ENCODE results near the gene IQSEC3.
"Not testable (repeated sequence)": the region's sequence is repeated elsewhere in the genome, so short reads cannot be mapped to it uniquely, and the experiment has no call there.

IQSEC3 gene

DNA sequence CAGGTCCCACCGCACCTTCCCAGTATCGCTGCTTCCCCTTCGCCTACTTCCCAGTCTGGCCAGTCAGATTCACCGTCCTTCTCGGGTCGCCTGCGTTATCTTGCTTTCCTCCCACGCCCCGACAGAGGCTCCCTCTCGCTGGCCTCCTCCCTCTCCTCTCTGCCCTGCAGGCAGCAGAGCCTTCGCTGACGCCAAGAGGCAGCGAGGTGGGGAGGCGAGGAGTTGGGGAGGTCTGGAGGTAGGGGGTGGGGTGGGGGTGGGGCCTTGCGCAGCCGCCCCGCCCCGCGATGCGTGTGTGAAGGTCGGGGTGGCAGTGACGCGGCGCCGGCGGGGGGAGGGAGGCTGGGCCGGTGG lies at the start of gene IQSEC3:
TSS of gene IQSEC3 (plus strand) at position 340 of the 354 bp plus-strand sequence. CDS start 116 bp downstream, outside the sequence.
- not testable (repeated sequence) for DNase-seq (ENCODE audit: low read depth)

DNA sequence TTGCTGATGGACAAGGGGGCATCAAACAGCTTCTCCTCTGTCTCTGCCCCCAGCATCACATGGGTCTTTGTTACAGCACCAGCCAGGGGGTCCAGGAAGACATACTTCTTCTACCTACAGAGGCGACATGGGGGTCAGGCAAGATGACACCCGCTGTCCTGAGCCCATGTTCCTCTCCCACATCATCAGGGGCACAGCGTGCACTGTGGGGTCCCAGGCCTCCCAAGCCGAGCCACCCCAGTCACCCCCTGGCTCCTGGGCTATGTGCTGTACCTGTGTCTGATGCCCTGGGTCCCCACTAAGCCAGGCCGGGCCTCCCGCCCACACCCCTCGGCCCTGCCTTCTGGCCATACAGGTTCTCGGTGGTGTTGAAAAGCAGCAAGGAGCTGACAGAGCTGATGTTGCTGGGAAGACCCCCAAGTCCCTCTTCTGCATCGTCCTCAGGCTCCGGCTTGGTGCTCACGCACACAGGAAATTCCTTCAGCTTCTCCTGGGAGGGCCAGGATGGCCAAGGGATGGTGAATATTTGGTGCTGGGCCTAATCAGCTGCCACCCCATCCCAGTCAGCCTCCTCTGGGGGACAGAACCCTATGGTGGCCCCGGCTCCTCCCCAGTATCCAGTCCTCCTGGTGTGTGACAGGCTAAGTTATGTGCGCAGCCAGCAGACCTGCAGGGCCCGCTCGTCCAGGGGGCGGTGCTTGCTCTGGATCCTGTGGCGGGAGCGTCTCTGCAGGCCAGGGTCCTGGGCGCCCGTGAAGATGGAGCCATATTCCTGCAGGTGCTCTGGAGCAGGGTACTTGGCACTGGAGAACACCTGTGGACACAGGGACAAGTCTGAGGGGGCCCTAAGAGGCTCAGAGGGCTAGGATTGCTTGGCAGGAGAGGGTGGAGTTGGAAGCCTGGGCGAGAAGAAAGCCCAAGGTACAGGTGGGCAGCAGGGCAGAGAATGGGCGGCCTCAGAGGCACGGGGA lies 48.9 kb upstream of the IQSEC3 start:
- DNase-seq (ENCODE audit: low read depth), result not testable (repeated sequence)

DNA sequence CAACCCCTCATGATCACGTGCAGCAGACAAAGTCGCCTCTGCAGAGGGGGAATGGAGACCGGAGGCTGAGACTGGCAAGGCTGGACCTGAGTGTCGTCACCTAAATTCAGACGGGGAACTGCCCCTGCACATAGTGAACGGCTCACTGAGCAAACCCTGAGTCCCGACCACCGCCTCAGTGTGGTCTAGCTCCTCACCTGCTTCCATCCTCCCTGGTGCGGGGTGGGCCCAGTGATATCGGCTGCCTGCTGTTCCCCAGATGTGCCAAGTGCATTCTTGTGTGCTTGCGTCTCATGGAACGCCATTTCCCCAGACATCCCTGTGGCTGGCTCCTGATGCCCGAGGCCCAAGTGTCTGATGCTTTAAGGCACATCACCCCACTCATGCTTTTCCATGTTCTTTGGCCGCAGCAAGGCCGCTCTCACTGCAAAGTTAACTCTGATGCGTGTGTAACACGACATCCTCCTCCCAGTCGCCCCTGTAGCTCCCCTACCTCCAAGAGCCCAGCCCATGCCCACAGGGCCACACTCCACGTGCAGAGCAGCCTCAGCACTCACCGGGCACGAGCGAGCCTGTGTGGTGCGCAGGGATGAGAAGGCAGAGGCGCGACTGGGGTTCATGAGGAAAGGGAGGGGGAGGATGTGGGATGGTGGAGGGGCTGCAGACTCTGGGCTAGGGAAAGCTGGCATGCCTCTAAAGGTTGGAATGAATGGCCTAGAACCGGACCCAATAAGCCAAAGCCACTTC lies 47.6 kb upstream of the IQSEC3 start:
- not testable (repeated sequence) for DNase-seq (ENCODE audit: low read depth)

DNA sequence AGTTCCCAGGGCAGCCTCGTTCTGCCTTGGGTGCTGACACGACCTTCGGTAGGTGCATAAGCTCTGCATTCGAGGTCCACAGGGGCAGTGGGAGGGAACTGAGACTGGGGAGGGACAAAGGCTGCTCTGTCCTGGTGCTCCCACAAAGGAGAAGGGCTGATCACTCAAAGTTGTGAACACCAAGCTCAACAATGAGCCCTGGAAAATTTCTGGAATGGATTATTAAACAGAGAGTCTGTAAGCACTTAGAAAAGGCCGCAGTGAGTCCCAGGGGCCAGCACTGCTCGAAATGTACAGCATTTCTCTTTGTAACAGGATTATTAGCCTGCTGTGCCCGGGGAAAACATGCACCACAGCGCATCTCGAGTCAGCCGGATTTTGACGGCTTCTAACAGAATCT lies 46.7 kb upstream of the IQSEC3 start:
- DNase-seq (ENCODE audit: low read depth), result not testable (repeated sequence)

DNA sequence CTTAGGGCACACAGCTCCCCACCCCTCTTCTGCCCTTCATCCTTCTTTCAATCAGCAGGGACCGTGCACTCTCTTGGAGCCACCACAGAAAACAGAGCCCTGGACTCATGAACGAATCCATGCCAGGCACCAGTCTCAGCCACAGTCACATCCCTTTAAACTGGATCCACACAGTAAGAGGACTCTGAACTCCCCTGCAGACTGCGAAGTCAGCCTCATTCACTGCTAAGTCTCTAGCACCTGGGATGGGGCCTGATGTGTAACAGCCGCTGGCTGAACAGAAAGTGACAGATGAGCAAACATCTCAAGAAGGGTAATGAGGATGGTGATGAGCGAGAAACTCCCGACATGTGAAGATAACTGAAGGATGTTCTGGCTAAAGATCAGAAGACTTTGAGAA lies 45.8 kb upstream of the IQSEC3 start:
- no peak for DNase-seq (ENCODE audit: low read depth)

DNA sequence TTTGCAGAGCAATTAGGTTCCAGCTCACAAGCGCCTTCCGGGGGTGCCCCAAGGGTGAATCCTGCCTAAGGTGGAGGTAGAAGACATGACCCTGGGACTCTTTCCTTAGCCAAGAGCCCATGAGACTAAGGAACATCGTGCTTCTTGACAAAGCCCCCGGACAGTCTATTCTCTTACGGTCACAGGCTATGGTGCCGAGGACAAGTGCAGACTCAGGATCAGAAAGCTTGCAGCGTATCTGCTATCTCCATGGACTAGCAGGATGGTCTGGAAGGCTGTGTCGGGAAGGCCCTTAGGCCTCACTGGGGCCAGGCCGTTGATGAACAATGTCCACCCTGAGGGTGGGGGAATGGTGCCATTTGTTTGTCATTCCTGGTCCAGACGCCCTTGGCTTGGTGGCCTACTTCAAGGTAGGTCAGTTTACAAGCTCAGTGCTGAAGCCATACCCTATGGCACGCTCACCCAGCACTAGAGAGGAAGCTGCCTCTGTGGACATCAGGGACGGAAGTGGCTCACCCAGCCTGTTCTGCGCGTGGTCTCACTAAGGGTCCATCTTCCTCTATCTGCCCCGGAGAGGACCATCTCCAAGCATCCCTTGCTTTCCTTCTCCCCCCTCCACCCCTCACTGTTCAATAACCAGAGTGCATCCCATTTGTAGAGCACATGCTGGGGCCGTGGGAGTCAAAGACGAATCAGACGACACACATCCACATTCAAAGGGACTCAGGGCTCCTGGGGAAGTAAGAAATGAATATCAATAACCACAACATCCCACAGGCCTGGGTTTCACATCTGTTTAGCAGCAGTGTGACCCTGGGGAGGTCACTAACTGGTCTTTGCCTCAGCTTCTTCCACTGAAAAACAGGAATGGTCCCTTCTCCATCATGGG lies 45.0 kb upstream of the IQSEC3 start:
- no peak for DNase-seq (ENCODE audit: low read depth)

DNA sequence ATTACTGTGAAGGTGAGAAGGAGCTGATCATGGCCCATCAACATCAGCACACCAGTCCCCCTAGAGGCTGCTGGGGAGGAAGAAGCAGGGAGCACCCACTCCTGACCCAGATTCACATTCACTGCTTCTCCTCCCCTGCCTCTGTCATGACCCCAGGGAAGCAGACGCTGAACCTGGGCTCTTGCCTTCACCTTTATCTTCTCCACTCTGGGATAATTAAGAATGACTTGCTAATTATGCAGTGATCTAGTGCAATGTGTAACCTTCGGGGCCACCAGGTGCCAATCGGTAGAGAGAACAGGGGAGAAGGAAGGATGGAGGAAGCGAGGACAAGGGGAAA lies 44.4 kb upstream of the IQSEC3 start:
- DNase-seq (ENCODE audit: low read depth), result no peak

DNA sequence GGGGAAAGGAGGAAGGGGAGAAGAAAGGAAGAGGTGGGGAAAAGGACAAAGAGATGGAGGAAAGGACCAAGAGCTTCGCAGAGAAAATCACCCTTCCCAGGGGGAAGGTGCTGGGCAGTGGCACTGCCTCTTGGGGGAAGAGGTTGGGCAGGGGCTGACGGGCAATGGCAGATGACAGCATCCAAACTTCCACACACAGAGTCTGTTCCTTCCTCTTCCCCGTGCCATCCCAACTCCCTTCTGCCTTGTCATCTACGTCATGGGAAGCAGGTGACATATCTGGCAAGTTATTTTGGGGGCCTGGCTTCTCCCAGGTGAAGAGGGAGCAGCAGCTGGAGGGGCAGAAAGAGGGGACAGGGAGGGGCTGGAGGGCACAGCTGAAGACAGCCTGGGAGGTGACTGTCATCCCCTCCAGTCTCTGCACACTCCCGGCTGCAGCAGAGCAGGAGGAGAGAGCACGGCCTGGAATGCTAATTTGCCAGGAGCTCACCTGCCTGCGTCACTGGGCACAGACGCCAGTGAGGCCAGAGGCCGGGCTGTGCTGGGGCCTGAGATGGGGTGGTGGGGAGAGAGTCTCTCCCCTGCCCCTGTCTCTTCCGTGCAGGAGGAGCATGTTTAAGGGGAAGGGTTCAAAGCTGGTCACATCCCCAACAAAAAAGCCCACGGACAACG lies 43.9 kb upstream of the IQSEC3 start:
- no peak for DNase-seq (ENCODE audit: low read depth)

DNA sequence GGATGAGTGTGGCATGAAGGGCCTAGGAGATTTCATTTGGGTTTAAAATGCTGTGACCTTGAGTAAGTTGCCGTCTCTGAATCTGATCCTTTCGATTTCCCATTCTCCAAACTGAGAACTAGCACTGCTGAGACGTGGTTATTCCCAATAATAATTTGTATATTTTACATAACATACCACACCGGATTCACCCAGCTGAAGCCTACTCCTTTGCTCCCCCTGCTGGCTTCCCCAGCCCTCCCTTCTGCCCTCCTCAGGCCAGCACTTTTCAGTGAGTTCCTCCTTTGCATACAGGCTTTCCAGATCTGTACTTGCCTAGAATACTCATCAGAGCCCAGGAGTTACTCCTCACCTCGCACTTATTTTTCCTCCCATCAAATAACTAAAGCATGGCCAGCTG lies 38.7 kb upstream of the IQSEC3 start:
- DNase-seq (ENCODE audit: low read depth), result not testable (repeated sequence)

DNA sequence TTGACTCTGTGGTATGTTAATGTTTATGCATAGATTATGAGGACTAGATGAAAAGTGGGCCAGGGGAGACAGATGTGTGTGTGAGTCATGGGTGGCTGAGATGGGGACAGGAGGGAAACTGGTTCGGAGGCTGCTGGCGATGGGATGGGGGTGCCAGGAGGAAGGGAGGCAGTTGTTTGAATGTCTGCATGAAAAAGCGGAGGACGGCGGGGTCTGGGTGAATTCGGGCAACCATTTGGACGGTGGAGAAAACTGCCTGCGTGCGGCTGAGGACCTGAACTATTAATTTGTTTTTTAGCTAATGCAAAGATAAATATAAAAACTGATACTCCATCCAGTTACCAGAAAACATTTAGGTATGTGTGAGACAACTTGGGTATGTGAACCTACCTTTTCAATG lies 27.8 kb upstream of the IQSEC3 start:
- DNase-seq (ENCODE audit: low read depth), result not testable (repeated sequence)

DNA sequence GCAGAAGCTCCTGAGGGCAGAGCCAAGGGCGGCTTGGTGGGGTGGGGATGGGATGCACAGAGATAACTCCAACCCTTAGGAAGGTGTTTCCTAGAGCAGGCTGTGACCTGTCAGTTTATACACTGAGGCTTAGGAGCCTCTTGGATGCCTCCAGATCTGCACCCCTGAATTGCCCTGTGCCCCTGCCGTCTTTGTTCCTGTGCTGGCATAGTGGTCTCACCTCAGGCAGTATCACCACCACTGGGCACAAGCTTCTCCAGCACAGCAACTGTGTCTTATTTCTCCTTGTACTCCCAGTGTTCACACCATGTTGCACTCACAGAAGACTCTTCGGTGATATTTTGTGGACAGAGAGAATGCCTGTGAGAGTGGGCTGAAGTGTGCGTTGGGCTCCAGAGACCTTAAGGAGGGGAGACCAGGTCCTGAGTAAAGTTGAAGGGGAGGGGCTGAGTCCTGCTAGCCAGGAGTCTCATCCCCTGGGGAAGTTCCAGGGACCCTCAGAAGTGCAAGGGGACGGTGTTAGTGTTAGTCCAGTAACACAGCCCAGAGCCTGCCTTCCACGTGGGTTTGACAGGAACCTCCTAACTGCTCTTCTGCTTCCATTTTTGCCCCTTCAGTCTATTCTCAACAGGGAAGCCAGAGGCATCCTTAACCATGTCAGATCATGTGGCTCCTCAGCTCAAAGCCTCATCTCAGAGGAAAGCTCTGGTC lies 26.9 kb upstream of the IQSEC3 start:
- not testable (repeated sequence) for DNase-seq (ENCODE audit: low read depth)

DNA sequence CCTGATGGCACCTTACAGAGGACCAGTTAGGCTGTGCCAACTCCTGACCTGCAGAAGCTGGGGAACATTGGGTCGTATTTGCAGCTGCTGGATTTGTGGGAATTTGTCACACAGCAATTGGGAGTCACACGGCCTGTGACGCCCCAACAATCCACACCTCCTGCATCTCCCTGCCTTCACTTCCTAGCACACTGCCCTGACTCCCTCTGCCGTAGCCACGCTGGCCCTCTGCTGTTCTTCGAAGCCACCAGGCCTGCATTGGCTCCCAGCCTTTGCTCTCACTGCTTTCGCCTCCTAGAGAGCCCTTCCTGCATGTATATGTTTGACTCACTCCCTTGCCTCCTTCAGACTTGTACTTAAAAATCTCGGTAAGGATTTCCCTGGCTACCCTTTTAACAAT lies 22.2 kb upstream of the IQSEC3 start:
- not testable (repeated sequence) for DNase-seq (ENCODE audit: low read depth)

DNA sequence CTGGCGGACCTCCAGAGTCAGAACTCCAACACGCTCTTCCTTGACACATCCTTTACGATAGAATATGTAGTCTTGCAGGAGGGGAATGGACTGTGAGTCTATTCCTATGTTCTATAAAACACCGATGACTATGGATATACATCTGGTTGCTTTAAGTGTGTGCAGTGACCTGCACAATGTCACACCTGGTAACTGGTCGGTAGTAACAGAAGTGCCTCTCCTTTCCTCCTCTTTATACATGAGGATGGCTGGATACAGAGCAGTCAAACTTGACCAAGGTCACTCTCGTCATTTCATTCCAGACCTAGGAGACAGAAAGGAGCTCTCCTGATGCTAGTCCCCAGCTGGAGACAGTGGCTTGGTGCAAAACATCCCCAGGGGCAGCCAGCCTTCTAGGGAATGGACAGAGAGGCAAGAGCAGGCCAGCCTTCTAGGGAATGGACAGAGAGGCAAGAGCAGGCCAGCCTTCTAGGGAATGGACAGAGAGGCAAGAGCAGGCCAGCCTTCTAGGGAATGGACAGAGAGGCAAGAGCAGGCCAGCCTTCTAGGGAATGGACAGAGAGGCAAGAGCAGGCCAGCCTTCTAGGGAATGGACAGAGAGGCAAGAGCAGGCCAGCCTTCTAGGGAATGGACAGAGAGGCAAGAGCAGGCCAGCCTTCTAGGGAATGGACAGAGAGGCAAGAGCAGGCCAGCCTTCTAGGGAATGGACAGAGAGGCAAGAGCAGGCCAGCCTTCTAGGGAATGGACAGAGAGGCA lies 21.2 kb upstream of the IQSEC3 start:
- DNase-seq (ENCODE audit: low read depth), result not testable (repeated sequence)

DNA sequence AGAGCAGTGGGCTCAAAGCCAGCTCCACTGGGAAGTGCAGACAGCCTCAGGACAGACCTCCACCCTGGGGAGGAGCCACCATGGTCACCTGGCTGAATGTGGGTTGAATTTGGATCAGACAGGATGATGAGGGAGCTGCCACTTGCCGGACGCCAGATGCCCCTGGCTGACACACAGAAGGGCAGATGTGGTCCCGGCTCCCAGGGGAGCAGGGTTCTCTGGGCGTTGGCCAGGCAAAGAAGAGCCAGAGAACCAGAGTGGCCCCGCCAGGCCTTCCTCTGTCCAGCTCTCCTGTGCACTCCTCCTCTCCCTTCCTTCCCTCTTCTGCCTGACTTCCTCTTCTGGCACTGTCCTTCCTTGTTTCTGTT lies 20.6 kb upstream of the IQSEC3 start:
- not testable (repeated sequence) for DNase-seq (ENCODE audit: low read depth)

DNA sequence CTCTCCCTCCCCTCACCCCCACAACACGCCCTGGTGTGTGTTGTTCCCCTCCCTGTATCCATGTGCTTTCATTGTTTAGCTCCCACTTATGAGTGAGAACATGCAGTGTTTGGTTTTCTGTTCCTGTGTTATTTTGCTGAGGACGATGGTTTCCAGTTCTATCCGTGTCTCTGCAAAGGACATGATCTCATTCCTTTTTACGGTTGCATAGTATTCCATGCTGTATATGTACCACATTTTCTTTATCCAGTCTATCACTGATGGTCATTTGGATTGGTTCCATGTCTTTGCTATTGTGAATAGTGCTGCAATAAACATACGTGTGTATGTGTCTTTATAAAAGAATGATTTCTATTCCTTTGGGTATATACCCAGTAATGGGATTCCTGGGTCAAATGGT lies 20.0 kb upstream of the IQSEC3 start:
- DNase-seq (ENCODE audit: low read depth), result not testable (repeated sequence)

DNA sequence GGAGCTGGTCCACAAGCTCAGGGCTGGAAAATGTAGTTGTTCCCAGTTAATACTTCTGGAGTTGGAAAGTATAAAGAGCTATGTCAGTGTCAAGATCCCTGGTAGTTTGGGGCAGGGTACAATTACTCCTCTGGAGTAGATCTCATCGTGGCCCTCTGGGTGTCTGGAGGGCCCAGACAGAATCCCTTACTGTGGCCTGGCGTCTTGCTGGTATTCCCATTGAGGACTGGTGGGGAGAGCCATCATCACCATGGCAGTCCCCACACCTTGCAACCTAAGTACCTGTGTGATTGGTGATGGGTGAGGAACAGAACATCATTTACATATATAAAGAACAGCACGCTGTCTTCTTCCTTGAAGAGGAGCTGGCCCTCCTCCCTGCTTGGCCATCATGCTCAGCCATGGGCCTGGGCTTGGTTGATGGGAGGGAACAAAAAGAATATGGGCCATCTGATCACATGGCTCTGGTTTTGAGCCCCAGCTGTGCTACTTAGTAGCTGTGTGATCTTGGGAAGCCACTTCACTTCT lies 18.8 kb upstream of the IQSEC3 start:
- DNase-seq (ENCODE audit: low read depth), result not testable (repeated sequence)

DNA sequence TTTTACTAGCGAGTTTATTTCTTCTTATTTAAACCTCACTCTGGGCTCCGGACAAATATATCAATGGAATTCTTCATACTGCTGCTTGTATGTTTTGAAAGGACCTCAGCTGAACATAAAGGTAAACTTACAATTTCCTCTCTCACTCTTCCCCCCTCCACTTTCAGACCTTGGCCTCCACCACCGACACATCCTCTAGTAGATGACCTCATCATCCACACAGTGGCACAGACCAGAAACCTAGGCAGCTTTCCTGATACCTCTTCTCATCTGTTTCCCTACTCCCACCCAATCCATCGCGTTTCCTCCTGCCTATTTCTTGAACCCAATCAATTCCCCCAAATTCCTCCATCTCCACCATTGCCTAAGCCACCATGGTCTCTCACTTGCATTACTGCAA lies 17.4 kb upstream of the IQSEC3 start:
- DNase-seq (ENCODE audit: low read depth), result not testable (repeated sequence)

DNA sequence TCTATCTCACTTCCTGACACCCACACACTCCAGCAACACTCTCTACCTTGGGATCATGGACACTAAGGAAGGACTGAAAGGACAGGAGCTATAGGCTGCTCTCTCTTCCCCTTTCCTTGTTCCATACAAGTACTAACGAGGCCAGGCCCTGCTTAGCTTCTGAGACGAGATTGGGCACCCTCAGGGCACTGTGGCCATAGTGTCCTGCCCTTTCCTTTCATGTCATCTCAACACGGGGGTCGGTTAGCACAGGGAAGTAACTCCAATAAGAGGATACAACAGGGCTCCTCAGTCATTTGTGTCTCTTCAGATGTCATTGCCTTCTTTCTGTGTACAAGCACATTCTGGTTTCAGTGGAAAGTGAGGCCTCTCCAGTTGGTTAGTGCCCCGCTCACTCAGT lies 15.5 kb upstream of the IQSEC3 start:
- DNase-seq (ENCODE audit: low read depth), result not testable (repeated sequence)

DNA sequence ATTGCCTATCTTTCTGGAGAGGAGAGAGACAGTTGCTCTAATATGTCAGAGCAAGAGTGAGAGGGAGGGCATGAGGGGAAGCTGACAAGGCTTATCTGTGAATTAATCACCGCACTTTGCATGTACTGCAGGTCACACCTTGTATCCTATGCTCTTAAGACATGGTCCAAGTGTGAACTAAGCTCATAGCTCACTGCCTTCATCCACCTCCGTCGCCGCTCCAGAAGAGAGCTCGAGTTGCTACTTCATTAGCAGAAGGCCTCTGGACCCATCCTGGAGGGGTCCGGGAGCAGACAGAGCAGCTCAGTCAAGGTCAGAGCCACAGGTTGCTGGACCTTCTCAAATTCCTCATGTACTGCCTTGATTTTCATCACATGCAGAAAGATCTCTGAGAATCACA lies 14.6 kb upstream of the IQSEC3 start:
- not testable (repeated sequence) for DNase-seq (ENCODE audit: low read depth)

Data from GM04504 (cell line).